NCI-H446 treated with DMSO at 0.1 percent for 48 hours (cell line): ENCODE data around the gene CRYBA1.

Experiments
- DNase-seq: peaks from one replicate; lab custom pipeline; 2025; lab: John Stamatoyannopoulos, UW

CRYBA1 gene

GRCh38 chr17:29283496-29283895 lies 36.8 kb downstream of the CRYBA1 start:
- no peak for DNase-seq

- DNase-seq, result no peak
Observed at GRCh38 chr17:29283961-29284360, 37.3 kb downstream of the CRYBA1 start.

GRCh38 chr17:29289852-29290251 lies 43.2 kb downstream of the CRYBA1 start:
- DNase-seq, result no peak

GRCh38 chr17:29291163-29291752 lies 44.6 kb downstream of the CRYBA1 start:
- DNase-seq, result peak; percentile 26

GRCh38 chr17:29292071-29292991 lies 45.7 kb downstream of the CRYBA1 start:
- no peak for DNase-seq

GRCh38 chr17:29292992-29293889 lies 46.6 kb downstream of the CRYBA1 start:
- DNase-seq, result no peak

GRCh38 chr17:29293890-29294579 lies 47.4 kb downstream of the CRYBA1 start, which contains the start of gene NUFIP2:
TSS of gene NUFIP2 (minus strand) at chr17:29294148. CDS start at chr17:29294059, 89 bp downstream.
- DNase-seq, result peak; percentile 97

GRCh38 chr17:29294580-29294900 lies 47.9 kb downstream of the CRYBA1 start:
- DNase-seq, result no peak

GRCh38 chr17:29295420-29295819 lies 48.8 kb downstream of the CRYBA1 start:
- no peak for DNase-seq

- no peak for DNase-seq
Observed at GRCh38 chr17:29299031-29299430, 52.4 kb downstream of the CRYBA1 start.

GRCh38 chr17:29303386-29303785 lies 56.7 kb downstream of the CRYBA1 start:
- DNase-seq, result no peak
